Uterus (tissue), 2 donors: Measurements from ENCODE around the gene MRGPRE.

ENCODE experiments used
- POLR2A ChIP-seq, 2 donors: fragments of 450-650 bp; IDR thresholded peaks; one replicate each; pipeline ENCODE4 v1.6.1; 2016; ENCODE audit warnings: antibody characterized with exemption in 2 of 2, mild to moderate bottlenecking in 1 of 2, moderate library complexity in 1 of 2
- TF ChIP-seq, protein P1 (sequence below), 4 experiments: fragments of 200-600 bp in 2 of 4; fragments of 450-650 bp in 2 of 4; sonication (generic) in 2 of 4; IDR thresholded peaks; one replicate each; pipeline ENCODE4 v1.5.1; 2016 to 2019; ENCODE audit warnings: antibody characterized with exemption in 4 of 4, mild to moderate bottlenecking in 2 of 4, moderate library complexity in 1 of 4

DNA sequence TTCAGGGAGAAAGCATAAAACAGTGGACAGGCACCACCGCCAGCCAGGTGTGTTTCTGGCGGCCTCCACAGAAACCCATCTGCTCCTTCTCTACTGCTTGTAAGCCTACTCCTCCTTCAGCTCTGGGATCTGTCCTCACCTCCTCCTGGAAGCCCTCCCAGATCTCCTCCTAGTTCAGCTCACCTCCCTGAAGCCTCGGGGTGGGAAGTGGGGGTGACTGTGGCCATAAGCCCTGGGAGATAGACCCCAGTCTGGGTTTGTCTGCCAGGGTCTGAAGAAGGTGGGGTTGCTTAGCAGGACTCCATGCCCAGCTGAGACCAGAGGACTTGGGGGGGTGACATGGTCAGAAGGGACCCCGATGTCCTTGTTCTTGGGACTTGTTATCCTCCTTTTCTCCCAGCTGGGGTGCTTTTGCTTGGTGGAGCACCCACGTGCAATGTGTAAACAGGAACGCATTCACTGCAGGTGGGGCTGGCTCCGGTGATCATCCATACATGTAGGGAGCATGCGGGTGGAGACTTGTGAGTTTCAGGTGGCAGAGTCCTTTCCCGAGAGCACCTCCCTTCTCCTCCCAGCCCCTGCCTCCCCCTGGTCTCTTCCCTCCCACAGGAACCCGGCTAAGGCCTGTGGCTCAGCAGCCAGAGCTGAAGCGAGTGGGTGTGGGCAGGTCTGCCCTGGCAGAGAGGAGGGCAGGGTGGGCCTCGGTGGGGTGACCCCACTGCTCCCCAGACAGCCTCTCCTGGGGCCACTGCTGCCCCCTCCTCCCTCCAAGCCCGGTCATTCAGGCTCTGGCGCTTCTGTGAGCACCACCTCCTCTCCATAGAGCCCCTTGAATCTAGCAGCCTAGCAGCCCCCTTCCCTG, 39.5 kb downstream of the MRGPRE start:
- TF ChIP-seq, protein P1, sequence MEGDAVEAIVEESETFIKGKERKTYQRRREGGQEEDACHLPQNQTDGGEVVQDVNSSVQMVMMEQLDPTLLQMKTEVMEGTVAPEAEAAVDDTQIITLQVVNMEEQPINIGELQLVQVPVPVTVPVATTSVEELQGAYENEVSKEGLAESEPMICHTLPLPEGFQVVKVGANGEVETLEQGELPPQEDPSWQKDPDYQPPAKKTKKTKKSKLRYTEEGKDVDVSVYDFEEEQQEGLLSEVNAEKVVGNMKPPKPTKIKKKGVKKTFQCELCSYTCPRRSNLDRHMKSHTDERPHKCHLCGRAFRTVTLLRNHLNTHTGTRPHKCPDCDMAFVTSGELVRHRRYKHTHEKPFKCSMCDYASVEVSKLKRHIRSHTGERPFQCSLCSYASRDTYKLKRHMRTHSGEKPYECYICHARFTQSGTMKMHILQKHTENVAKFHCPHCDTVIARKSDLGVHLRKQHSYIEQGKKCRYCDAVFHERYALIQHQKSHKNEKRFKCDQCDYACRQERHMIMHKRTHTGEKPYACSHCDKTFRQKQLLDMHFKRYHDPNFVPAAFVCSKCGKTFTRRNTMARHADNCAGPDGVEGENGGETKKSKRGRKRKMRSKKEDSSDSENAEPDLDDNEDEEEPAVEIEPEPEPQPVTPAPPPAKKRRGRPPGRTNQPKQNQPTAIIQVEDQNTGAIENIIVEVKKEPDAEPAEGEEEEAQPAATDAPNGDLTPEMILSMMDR (IDR thresholded peaks at IDR 0.05): no peak
- no peak for TF ChIP-seq POLR2A (IDR thresholded peaks at IDR 0.05)
